K562 (cell line): ENCODE measurements around the gene YJEFN3. TPM values are rescaled to one million over a fixed set of nuclear protein-coding genes. Genes with fewer than 3 reads are reported as not detected.

Experiments
- CBFA2T2 ChIP-seq: fragments of 450-650 bp; conservative IDR thresholded peaks from 2 replicates; pipeline ENCODE4 v1.6.1; 2017; ENCODE audit warnings: mild to moderate bottlenecking
- ELK1 ChIP-seq: sonication (generic); formaldehyde crosslinking; IDR thresholded peaks from 2 replicates; pipeline ENCODE4 v1.8.1; 2022; ENCODE audit warnings: missing genetic modification reagents
- EZH2 ChIP-seq: IDR thresholded peaks from 2 replicates; pipeline ENCODE4 v1.6.1; 2012; ENCODE audit warnings: low read depth, mild to moderate bottlenecking, inconsistent platforms, low read length, borderline replicate concordance
- FOXM1 ChIP-seq, 2 experiments: fragments of 450-650 bp in 1 of 2; sonication (generic) in 1 of 2; formaldehyde crosslinking in 1 of 2; IDR thresholded peaks; 2 replicates each; pipeline versions ENCODE4 v1.6.1 to v1.9.0; 2017 to 2022; ENCODE audit warnings: low read depth in 2 of 2, mild to moderate bottlenecking in 2 of 2, missing genetic modification reagents in 1 of 2, moderate library complexity in 1 of 2
- GTF2A2 ChIP-seq: IDR thresholded peaks from 2 replicates; pipeline ENCODE4 v1.6.1; 2016; ENCODE audit warnings: mild to moderate bottlenecking, missing genetic modification characterization, missing compliant biosample characterization
- HMG20B ChIP-seq: fragments of 250-450 bp; sonication (Bioruptor Pico); IDR thresholded peaks from 2 replicates; pipeline ENCODE4 v1.5.0; 2021; ENCODE audit warnings: mild to moderate bottlenecking
- HNRNPLL ChIP-seq: fragments of 200-400 bp; formaldehyde crosslinking; IDR thresholded peaks from 2 replicates; pipeline ENCODE4 v1.6.1; 2017; ENCODE audit warnings: low read length, low read depth, mild to moderate bottlenecking; ENCODE audit not compliant: poor library complexity, severe bottlenecking
- NELFE ChIP-seq: IDR thresholded peaks from 2 replicates; pipeline ENCODE4 v1.6.1; 2011; ENCODE audit warnings: mild to moderate bottlenecking; ENCODE audit not compliant: insufficient read depth, insufficient read length
- NFIX ChIP-seq: fragments of 250-450 bp; sonication (Bioruptor Pico); IDR thresholded peaks from 2 replicates; pipeline ENCODE4 v1.4.0; 2020; ENCODE audit warnings: low read depth, mild to moderate bottlenecking, moderate library complexity
- NFRKB ChIP-seq: fragments of 450-650 bp; IDR thresholded peaks from 2 replicates; pipeline ENCODE4 v1.6.1; 2016; ENCODE audit warnings: low read depth
- NR1H2 ChIP-seq: sonication (generic); formaldehyde crosslinking; IDR thresholded peaks from 2 replicates; pipeline ENCODE4 v1.4.0; 2020; ENCODE audit warnings: mild to moderate bottlenecking, missing genetic modification reagents
- POLR3G ChIP-seq: IDR thresholded peaks from 2 replicates; pipeline ENCODE4 v1.6.1; 2011; ENCODE audit not compliant: insufficient read length, insufficient replicate concordance; ENCODE audit errors: extremely low read depth
- PTRF ChIP-seq: fragments of 450-650 bp; IDR thresholded peaks from 2 replicates; pipeline ENCODE4 v1.6.1; 2016; ENCODE audit warnings: mild to moderate bottlenecking, missing genetic modification characterization, missing compliant biosample characterization
- TSC22D4 ChIP-seq: fragments of 450-650 bp; IDR thresholded peaks from 2 replicates; pipeline ENCODE4 v1.6.1; 2016; ENCODE audit warnings: missing genetic modification characterization, missing biosample characterization, control low read depth
- USF1 ChIP-seq: sonication (generic); formaldehyde crosslinking; IDR thresholded peaks from 2 replicates; pipeline ENCODE4 v1.9.0; 2022; ENCODE audit warnings: mild to moderate bottlenecking, missing genetic modification reagents
- ZBTB9 ChIP-seq: fragments of 450-650 bp; formaldehyde crosslinking; IDR thresholded peaks from 2 replicates; pipeline ENCODE4 v1.4.0; 2020; ENCODE audit warnings: mild to moderate bottlenecking, moderate library complexity
- ZNF280A ChIP-seq: fragments of 450-650 bp; IDR thresholded peaks from 2 replicates; pipeline ENCODE4 v1.6.1; 2018; ENCODE audit warnings: mild to moderate bottlenecking, low read depth; ENCODE audit not compliant: partially characterized antibody
- ZNF785 ChIP-seq: fragments of 250-450 bp; sonication (Bioruptor Pico); IDR thresholded peaks from 2 replicates; pipeline ENCODE4 v1.4.0; 2020; ENCODE audit warnings: mild to moderate bottlenecking
- polyA plus RNA-seq, 8 experiments: library from polyadenylated mRNA; depleted of rRNA in 4 of 8; stranded (reverse) in 5 of 8; unstranded in 3 of 8; fragments of >200 nt; fragmentation: Nextera tagmentation in 2 of 8; fragmentation: Illumina TruSeq in 1 of 8; extraction: Ambion mirVana in 2 of 8; extraction: Trizol in 1 of 8; gene quantifications; 2 replicates each; pipeline versions ENCODE4 v1.2.1 to v1.2.3, GENCODE V29; 2011 to 2014; ENCODE audit warnings: inconsistent platforms in 1 of 8, missing spikeins in 1 of 8
- total RNA-seq, 7 experiments: library from RNA; depleted of rRNA in 6 of 7; stranded (reverse); fragments of >200 nt in 6 of 7; fragmentation: Illumina TruSeq in 2 of 7; extraction: Trizol in 2 of 7; gene quantifications; 2 replicates each; pipeline versions ENCODE4 v1.2.1 to v1.2.3, GENCODE V29; 2011 to 2021; ENCODE audit warnings: low replicate concordance in 1 of 7

The YJEFN3 gene
- total and polyA plus RNA-seq, 9 of the 15 experiments (the other 6 are each of a cell fraction or from before 2014, with no cell fraction given), result 0.04 to 5.8 (median 1.3) TPM; not detected in 1

- TF ChIP-seq ZNF280A, result no peak
- no peak for TF ChIP-seq ZNF785
- TF ChIP-seq NR1H2 (CRISPR knock-in tag), result 0 out of 2 replicates have a peak, but pooled peaks have one; percentile 69
- TF ChIP-seq ZBTB9 (CRISPR knock-in tag), result 0 out of 2 replicates have a peak, but pooled peaks have one; percentile 51
- no peak for TF ChIP-seq CBFA2T2
- TF ChIP-seq FOXM1 (IDR thresholded peaks at IDR 0.05; ENCODE audit: low read depth), result no peak
- no peak for TF ChIP-seq FOXM1 (CRISPR knock-in tag; IDR thresholded peaks at IDR 0.05; ENCODE audit: low read depth)
- TF ChIP-seq PTRF (tag), result no peak
- peak; percentile 94 for TF ChIP-seq NFRKB
- TF ChIP-seq USF1, result no peak
- peak; percentile 95 for TF ChIP-seq ELK1 (CRISPR knock-in tag)
- TF ChIP-seq EZH2, result no peak
- TF ChIP-seq NELFE, result no peak
- peak; percentile 16 for TF ChIP-seq HNRNPLL
- peak; percentile 35; the same call in 1 of the 2 replicates for TF ChIP-seq GTF2A2 (tag)
- no peak for TF ChIP-seq NFIX
- no peak for TF ChIP-seq TSC22D4 (tag)
- TF ChIP-seq HMG20B, result no peak
- no peak for TF ChIP-seq POLR3G
Measured at GRCh38 chr19:19515642-19516519, 12.8 kb upstream of the YJEFN3 start, which contains the start of gene NDUFA13 (continued).
